Loucy (cell line): ENCODE measurements around the gene ARHGAP26.

Source experiments
- H2AFZ ChIP-seq: fragments of 200-600 bp; sonication (generic); 2 replicates; pipeline ENCODE4 v1.6.0; 2016; ENCODE audit warnings: antibody characterized with exemption, mild to moderate bottlenecking, low read length, moderate library complexity
- H3F3A ChIP-seq: fragments of 200-600 bp; 2 replicates; pipeline ENCODE4 v1.6.0; 2016; ENCODE audit warnings: antibody characterized with exemption, low read depth, mild to moderate bottlenecking
- H3K27me3 ChIP-seq: fragments of 200-600 bp; sonication (generic); 2 replicates; pipeline ENCODE4 v1.6.1; 2014; ENCODE audit warnings: low read length, mild to moderate bottlenecking; ENCODE audit not compliant: insufficient read depth, poor library complexity, severe bottlenecking
- H3K36me3 ChIP-seq: fragments of 200-600 bp; sonication (generic); 2 replicates; pipeline ENCODE4 v1.6.1; 2016; ENCODE audit warnings: low read length; ENCODE audit not compliant: insufficient read depth
- H3K4me1 ChIP-seq: fragments of 200-600 bp; sonication (generic); 2 replicates; pipeline ENCODE4 v1.5.1; 2014; ENCODE audit warnings: low read length, mild to moderate bottlenecking; ENCODE audit not compliant: insufficient read depth, poor library complexity, severe bottlenecking
- H3K4me2 ChIP-seq: fragments of 200-600 bp; sonication (generic); 2 replicates; pipeline ENCODE4 v1.6.0; 2014; ENCODE audit warnings: antibody characterized with exemption, low read length, low read depth, mild to moderate bottlenecking; ENCODE audit not compliant: poor library complexity, severe bottlenecking
- H3K4me3 ChIP-seq: fragments of 200-600 bp; sonication (generic); 2 replicates; pipeline ENCODE4 v1.5.1; 2014; ENCODE audit warnings: low read length, mild to moderate bottlenecking, mixed read lengths; ENCODE audit not compliant: poor library complexity, severe bottlenecking
- H3K79me2 ChIP-seq: fragments of 200-600 bp; sonication (generic); 2 replicates; pipeline ENCODE4 v1.6.1; 2014; ENCODE audit warnings: low read length; ENCODE audit not compliant: insufficient read depth
- H3K9ac ChIP-seq: fragments of 200-600 bp; sonication (generic); 2 replicates; pipeline ENCODE4 v1.6.0; 2014; ENCODE audit warnings: mild to moderate bottlenecking, low read depth, low read length, moderate library complexity; ENCODE audit not compliant: poor library complexity, severe bottlenecking
- H3K9me2 ChIP-seq: fragments of 200-600 bp; sonication (generic); replicated peaks from 2 replicates; pipeline ENCODE4 v1.6.1; 2016; ENCODE audit warnings: low read depth, low read length, mixed read lengths
- H3K9me3 ChIP-seq: fragments of 200-600 bp; sonication (generic); 2 replicates; pipeline ENCODE4 v1.6.1; 2014; ENCODE audit warnings: mild to moderate bottlenecking, antibody characterized with exemption, low read length, low read depth; ENCODE audit not compliant: insufficient read depth
- H4K20me1 ChIP-seq: fragments of 200-600 bp; sonication (generic); 2 replicates; pipeline ENCODE4 v1.6.0; 2014; ENCODE audit warnings: antibody characterized with exemption, low read length, mild to moderate bottlenecking; ENCODE audit not compliant: insufficient read depth, poor library complexity, severe bottlenecking
- CTCF ChIP-seq: fragments of 200-600 bp; sonication (generic); conservative IDR thresholded peaks from 2 replicates; pipeline ENCODE4 v1.5.1; 2014; ENCODE audit warnings: mild to moderate bottlenecking, antibody characterized with exemption, low read length
- EZH2phosphoT487 ChIP-seq: fragments of 200-600 bp; IDR thresholded peaks from 2 replicates; pipeline ENCODE4 v1.6.1; 2018; ENCODE audit warnings: antibody characterized with exemption, mild to moderate bottlenecking, moderate library complexity, borderline replicate concordance

Gene ARHGAP26

GRCh38 chr5:142905348-142905747, 135.2 kb downstream of the ARHGAP26 start:
- Histone ChIP-seq H3K4me1 (no peaks in the 10 kb centered on the region), H3K4me3 (no peak overlapping the region), H3F3A (no peaks in the 10 kb centered on the region), H3K4me2 (no peak overlapping the region), H2AFZ (no peak overlapping the region), H3K9me2 (no peaks in the 10 kb centered on the region), H3K36me3 (peaks cover 58% of the 10 kb centered on the region), H3K9me3 (no peaks in the 10 kb centered on the region), H3K27me3 (no peaks in the 10 kb centered on the region), H3K79me2 (no peaks in the 10 kb centered on the region), H4K20me1 (no peaks in the 10 kb centered on the region), H3K9ac (no peak overlapping the region)
- no peak for TF ChIP-seq CTCF
- no peak for TF ChIP-seq EZH2phosphoT487

GRCh38 chr5:142906863-142907671, 136.9 kb downstream of the ARHGAP26 start:
- no peaks in the 10 kb centered on the region for H3K9me2 ChIP-seq
- H3K4me1 ChIP-seq: no peaks in the 10 kb centered on the region
- no peaks in the 10 kb centered on the region for H3K27me3 ChIP-seq
- no peak overlapping the region for H2AFZ ChIP-seq
- peaks cover 60% of the 10 kb centered on the region for H3K36me3 ChIP-seq
- no peaks in the 10 kb centered on the region for H3K9me3 ChIP-seq
- H3K79me2 ChIP-seq: no peaks in the 10 kb centered on the region
- no peaks in the 10 kb centered on the region for H3F3A ChIP-seq
- H3K4me3 ChIP-seq: no peak overlapping the region
- H4K20me1 ChIP-seq: no peaks in the 10 kb centered on the region
- H3K4me2 ChIP-seq: no peak overlapping the region
- no peak for TF ChIP-seq CTCF
- TF ChIP-seq EZH2phosphoT487: no peak
- no peak overlapping the region for H3K9ac ChIP-seq

DNA sequence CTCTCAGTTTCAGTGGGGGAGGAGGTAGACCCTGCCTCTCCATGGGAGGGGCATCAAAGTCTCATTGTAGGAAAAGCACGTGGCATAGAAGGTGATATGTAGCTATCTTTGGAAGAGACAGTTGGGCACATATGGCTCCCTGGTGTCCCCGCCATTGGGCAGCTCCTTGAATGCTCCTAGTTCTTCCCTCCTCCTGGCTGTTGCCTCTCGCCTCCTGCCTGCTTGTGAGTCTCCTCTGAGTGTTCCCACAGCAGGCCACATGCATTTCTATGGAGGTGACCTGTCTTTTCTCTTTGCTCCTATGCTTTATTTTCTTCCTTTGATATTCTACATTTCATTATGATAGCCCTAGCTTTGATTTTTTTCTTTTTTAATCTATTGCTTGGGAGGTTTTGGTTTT, 138.5 kb downstream of the ARHGAP26 start:
- Histone ChIP-seq H3K4me3 (no peak overlapping the region), H4K20me1 (no peaks in the 10 kb centered on the region), H3K4me1 (no peaks in the 10 kb centered on the region), H3K9ac (no peak overlapping the region), H3F3A (no peaks in the 10 kb centered on the region), H3K9me3 (no peaks in the 10 kb centered on the region), H3K4me2 (no peak overlapping the region), H3K9me2 (no peaks in the 10 kb centered on the region), H3K27me3 (no peaks in the 10 kb centered on the region), H2AFZ (no peak overlapping the region), H3K79me2 (no peaks in the 10 kb centered on the region), H3K36me3 (peaks cover 53% of the 10 kb centered on the region)
- TF ChIP-seq CTCF (no peak), EZH2phosphoT487 (no peak)
